B cell (primary cell): Measurements from ENCODE around the gene C1QL2. TPM values are rescaled to one million over a fixed set of nuclear protein-coding genes. Genes with fewer than 3 reads are reported as not detected.

Experiments
- ATAC-seq: fragments of 200-7000 bp; cut with Tn5 transposase; one replicate; pipeline ENCODE4 v1.10.0; 2021; ENCODE audit warnings: low read depth, mild to moderate bottlenecking, moderate number of reproducible peaks, moderate library complexity
- CTCF ChIA-PET: fragments of 350-600 bp; sonication (Branson Sonifier 250); formaldehyde crosslinking; loops from one replicate; lab custom pipeline; 2021; ENCODE audit warnings: antibody characterized with exemption, inconsistent platforms; lab: Charles Lee
- POLR2A ChIA-PET: fragments of 350-600 bp; sonication (Branson Sonifier 250); formaldehyde crosslinking; loops from one replicate; lab custom pipeline; 2021; ENCODE audit warnings: antibody characterized with exemption; lab: Charles Lee
- DNase-seq: peaks from one replicate; pipeline ENCODE4 v3.0.0; 2013
- H2AFZ ChIP-seq: 2 replicates; pipeline ENCODE4 v1.6.1; 2012; ENCODE audit warnings: mild to moderate bottlenecking, low read depth, low read length; ENCODE audit not compliant: insufficient read depth, poor library complexity, severe bottlenecking
- H3K27ac ChIP-seq, 2 donors: 1 replicate in 1 of 2; 2 replicates in 1 of 2; pipeline ENCODE4 v1.5.1; 2012 to 2013; ENCODE audit warnings: low read length in 2 of 2, mild to moderate bottlenecking in 2 of 2, moderate library complexity in 1 of 2
- H3K27me3 ChIP-seq, 4 experiments: fragments of 200-600 bp in 1 of 4; sonication (generic) in 1 of 4; replicated peaks in 1 of 4; 1 replicate in 2 of 4; 2 replicates in 2 of 4; pipeline versions ENCODE4 v1.6.1 to v1.7.0; 2013 to 2016; ENCODE audit warnings: low read length in 3 of 4, mild to moderate bottlenecking in 2 of 4, mixed read lengths in 1 of 4, moderate library complexity in 1 of 4; ENCODE audit not compliant: insufficient read depth in 4 of 4, control insufficient read depth in 3 of 4; ENCODE audit errors: control extremely low read depth in 1 of 4
- H3K36me3 ChIP-seq, 2 experiments: replicated peaks in 1 of 2; 1 replicate in 1 of 2; 2 replicates in 1 of 2; pipeline versions ENCODE4 v1.6.1 to v1.7.1; 2013; ENCODE audit warnings: low read length in 1 of 2; ENCODE audit not compliant: insufficient read depth in 2 of 2, control insufficient read depth in 1 of 2; ENCODE audit errors: control extremely low read depth in 1 of 2, extremely low read depth in 1 of 2
- H3K4me1 ChIP-seq, 2 donors: fragments of 200-600 bp in 1 of 2; sonication (generic) in 1 of 2; 1 replicate in 1 of 2; 2 replicates in 1 of 2; pipeline versions ENCODE4 v1.5.1 to v1.6.1; 2013 to 2017; ENCODE audit warnings: low read length in 2 of 2; ENCODE audit not compliant: control insufficient read depth in 2 of 2, insufficient read depth in 2 of 2
- H3K4me2 ChIP-seq: replicated peaks from 2 replicates; pipeline ENCODE3; 2012; ENCODE audit warnings: mild to moderate bottlenecking, low read depth, low read length; ENCODE audit not compliant: poor library complexity, severe bottlenecking
- H3K4me3 ChIP-seq, 5 experiments: fragments of 200-600 bp in 1 of 5; sonication (generic) in 1 of 5; 1 replicate in 3 of 5; 2 replicates in 2 of 5; pipeline versions ENCODE4 v1.5.1 to v1.7.0; 2011 to 2016; ENCODE audit warnings: low read length in 4 of 5, mild to moderate bottlenecking in 4 of 5, low read depth in 2 of 5, control low read depth in 1 of 5, moderate library complexity in 1 of 5; ENCODE audit not compliant: insufficient read depth in 1 of 5; ENCODE audit errors: control extremely low read depth in 1 of 5, extremely low read depth in 1 of 5
- H3K79me2 ChIP-seq: fragments of 200-600 bp; sonication (generic); one replicate; pipeline ENCODE4 v1.6.0; 2016; ENCODE audit warnings: low read length; ENCODE audit not compliant: control insufficient read depth, insufficient read depth
- H3K9ac ChIP-seq: fragments of 200-600 bp; sonication (generic); 2 replicates; pipeline ENCODE4 v1.6.1; 2017; ENCODE audit warnings: mild to moderate bottlenecking, low read length, moderate library complexity
- H3K9me3 ChIP-seq, 3 donors: one replicate each; pipeline versions ENCODE4 v1.6.1 to v1.7.1; 2013; ENCODE audit warnings: low read length in 2 of 3; ENCODE audit not compliant: control insufficient read depth in 2 of 3, insufficient read depth in 1 of 3; ENCODE audit errors: control extremely low read depth in 1 of 3
- H4K20me1 ChIP-seq: 2 replicates; pipeline ENCODE4 v1.6.0; 2012; ENCODE audit warnings: mild to moderate bottlenecking, low read length; ENCODE audit not compliant: insufficient read depth, control insufficient read depth, poor library complexity, severe bottlenecking
- H3K27ac Mint-ChIP-seq: one replicate; pipeline ENCODE4 v1.8.0; 2021; ENCODE audit warnings: mixed read lengths
- H3K27me3 Mint-ChIP-seq: one replicate; pipeline ENCODE4 v1.8.0; 2021; ENCODE audit warnings: mixed read lengths
- H3K4me1 Mint-ChIP-seq: one replicate; pipeline ENCODE4 v1.8.0; 2021; ENCODE audit warnings: mixed read lengths
- H3K4me3 Mint-ChIP-seq: one replicate; pipeline ENCODE4 v1.8.0; 2021; ENCODE audit warnings: mixed read lengths
- H3K9me3 Mint-ChIP-seq: one replicate; pipeline ENCODE4 v1.8.0; 2022; ENCODE audit warnings: mixed read lengths; ENCODE audit not compliant: insufficient read depth
- CTCF ChIP-seq: fragments of 200-600 bp; IDR thresholded peaks from one replicate; pipeline ENCODE4 v1.8.0; 2022; ENCODE audit warnings: antibody characterized with exemption, mild to moderate bottlenecking
- EZH2 ChIP-seq: IDR thresholded peaks from 2 replicates; pipeline ENCODE4 v1.6.1; 2012; ENCODE audit warnings: borderline replicate concordance, low read depth, mild to moderate bottlenecking, moderate library complexity, low read length; ENCODE audit not compliant: insufficient read depth, poor library complexity, severe bottlenecking
- WGBS: methylation state at CpG from one replicate; pipeline ENCODE4 v1.1.5; 2013; ENCODE audit warnings: missing lambda C conversion rate; ENCODE audit not compliant: insufficient coverage; 5-methylcytosine and 5-hydroxymethylcytosine counted together
- intact Hi-C: fragments of 100-400 bp; cut with micrococcal nuclease; formaldehyde crosslinking; loops from one replicate; pipeline ENCODE4 v1.10.0; 2022
- polyA plus RNA-seq: library from polyadenylated mRNA; depleted of rRNA; stranded (reverse); fragments of >200 nt; gene quantifications from 2 replicates; pipeline ENCODE4 v1.2.3, GENCODE V29; 2012
- total RNA-seq, 2 donors: library from RNA; stranded (reverse); fragments of 120-200 nt in 1 of 2; gene quantifications; 1 replicate in 1 of 2; 2 replicates in 1 of 2; pipeline versions ENCODE4 v1.2.3 to v1.2.4, GENCODE V29; 2013 to 2022

C1QL2 gene
- total and polyA plus RNA-seq, 2 donors (not counting 1 experiment from before 2014, with no cell fraction given) = not detected

DNA sequence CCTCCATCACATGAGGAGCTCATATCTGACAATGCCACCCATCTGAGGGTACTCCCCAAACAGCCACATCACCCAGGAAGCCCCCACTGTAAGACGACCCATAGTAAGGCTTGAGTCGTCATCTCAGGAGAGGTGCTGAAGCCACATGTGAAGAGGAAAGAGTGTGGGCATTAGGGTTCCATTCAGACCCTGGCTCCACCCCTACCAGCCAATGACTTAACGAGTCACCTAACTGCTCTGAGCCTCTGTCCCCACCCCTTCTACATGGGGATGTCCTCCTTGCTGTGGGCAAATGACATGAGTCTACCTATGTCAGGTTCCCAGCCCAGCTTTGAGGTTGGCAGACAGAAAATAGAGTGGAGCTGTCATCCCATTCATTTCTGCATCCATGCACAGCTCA is 46.3 kb downstream of the C1QL2 start:
- ChIA-PET CTCF (no interaction called here), POLR2A (no interaction called here)
- intact Hi-C loops = no loop called here
- H3K4me3 Mint-ChIP-seq = no peak overlapping the region
- no peak for ATAC-seq
- H3K4me2 ChIP-seq = no peak overlapping the region
- H3K9me3 ChIP-seq = peaks cover 0 to 10% (median 0%) of the 10 kb centered on the region in 3 donors
- no peaks in the 10 kb centered on the region for H3K79me2 ChIP-seq
- no peak overlapping the region for H3K9ac ChIP-seq
- H3K4me1 Mint-ChIP-seq = no peaks in the 10 kb centered on the region
- peaks cover 20% of the 10 kb centered on the region for H3K27me3 Mint-ChIP-seq
- no peaks in the 10 kb centered on the region for H4K20me1 ChIP-seq
- peaks cover 7% of the 10 kb centered on the region for H3K9me3 Mint-ChIP-seq
- H3K27ac ChIP-seq = no peak overlapping the region
- H3K4me1 ChIP-seq = no peaks in the 10 kb centered on the region
- no peak overlapping the region for H3K27ac Mint-ChIP-seq
- H3K27me3 ChIP-seq = no peaks in the 10 kb centered on the region
- WGBS = 67% methylated on average over 1 of the region's 3 CpGs
- H3K4me3 ChIP-seq = no peak overlapping the region
- no peak overlapping the region for H2AFZ ChIP-seq
- TF ChIP-seq EZH2 = no peak
- no peak for TF ChIP-seq CTCF
- no peak for DNase-seq
- no peaks in the 10 kb centered on the region for H3K36me3 ChIP-seq

GRCh38 chr2:119111115-119111975 is 47.2 kb downstream of the C1QL2 start:
- Histone ChIP-seq H2AFZ (no peak overlapping the region), H3K4me3 (no peak overlapping the region), H3K79me2 (no peaks in the 10 kb centered on the region), H3K4me2 (no peak overlapping the region), H4K20me1 (no peaks in the 10 kb centered on the region), H3K9ac (no peak overlapping the region), H3K27ac (no peak overlapping the region), H3K9me3 (peaks cover 0 to 10% (median 0%) of the 10 kb centered on the region in 3 donors), H3K27me3 (no peaks in the 10 kb centered on the region), H3K36me3 (no peaks in the 10 kb centered on the region), H3K4me1 (no peaks in the 10 kb centered on the region)
- ATAC-seq (no peak), DNase-seq (no peak)
- WGBS = 96% methylated on average over 2 of the region's 8 CpGs
- H3K27ac Mint-ChIP-seq = no peak overlapping the region
- ChIA-PET CTCF (no interaction called here), POLR2A (no interaction called here)
- H3K4me3 Mint-ChIP-seq = no peak overlapping the region
- peaks cover 7% of the 10 kb centered on the region for H3K9me3 Mint-ChIP-seq
- H3K4me1 Mint-ChIP-seq = no peaks in the 10 kb centered on the region
- peaks cover 22% of the 10 kb centered on the region for H3K27me3 Mint-ChIP-seq
- TF ChIP-seq EZH2 = no peak
- TF ChIP-seq CTCF = no peak
- intact Hi-C loops = no loop called here
